SU-DHL-6 (cell line): ENCODE data around the gene ACTN1.

ENCODE experiments used
- H2AFZ ChIP-seq: fragments of 200-600 bp; sonication (generic); 2 replicates; pipeline ENCODE4 v1.6.1; 2014; ENCODE audit warnings: low read depth, mild to moderate bottlenecking, moderate library complexity, mixed read lengths, antibody characterized with exemption, low read length; ENCODE audit not compliant: severe bottlenecking
- H3F3A ChIP-seq: fragments of 200-600 bp; shearing (Covaris generic); 2 replicates; pipeline ENCODE4 v1.6.0; 2016; ENCODE audit warnings: antibody characterized with exemption, mild to moderate bottlenecking; ENCODE audit not compliant: insufficient read depth
- H3K27ac ChIP-seq: fragments of 200-600 bp; sonication (generic); 2 replicates; pipeline ENCODE4 v1.5.1; 2016; ENCODE audit warnings: low read depth, mild to moderate bottlenecking, low read length, moderate library complexity, mixed read lengths
- H3K27me3 ChIP-seq: fragments of 200-600 bp; sonication (generic), shearing (Covaris generic); 2 replicates; pipeline ENCODE4 v1.6.0; 2014; ENCODE audit warnings: mild to moderate bottlenecking, low read length
- H3K36me3 ChIP-seq: fragments of 200-600 bp; sonication (generic); 2 replicates; pipeline ENCODE4 v1.6.1; 2014; ENCODE audit warnings: mild to moderate bottlenecking, low read length, mixed read lengths
- H3K4me2 ChIP-seq: fragments of 300-600, 200-600 bp; shearing (Covaris generic), sonication (generic); 2 replicates; pipeline ENCODE4 v1.6.0; 2014; ENCODE audit warnings: low read length, low read depth, mild to moderate bottlenecking; ENCODE audit not compliant: poor library complexity, severe bottlenecking
- H3K4me3 ChIP-seq: fragments of 200-600 bp; sonication (generic); 2 replicates; pipeline ENCODE4 v1.5.1; 2014; ENCODE audit warnings: antibody characterized with exemption, low read length, mild to moderate bottlenecking, mixed read lengths; ENCODE audit not compliant: insufficient read depth, poor library complexity, severe bottlenecking
- H3K79me2 ChIP-seq: fragments of 200-600 bp; sonication (generic); 2 replicates; pipeline ENCODE4 v1.6.1; 2014; ENCODE audit warnings: mild to moderate bottlenecking, low read length, moderate library complexity; ENCODE audit not compliant: insufficient read depth
- H3K9ac ChIP-seq: fragments of 200-600 bp; sonication (generic); 2 replicates; pipeline ENCODE4 v1.7.0; 2014; ENCODE audit warnings: mild to moderate bottlenecking, low read length
- H3K9me2 ChIP-seq: fragments of 200-600 bp; sonication (generic); replicated peaks from 2 replicates; pipeline ENCODE4 v1.6.1; 2014; ENCODE audit warnings: low read length; ENCODE audit not compliant: insufficient read depth
- H3K9me3 ChIP-seq: fragments of 200-600 bp; sonication (generic); 2 replicates; pipeline ENCODE4 v1.6.1; 2014; ENCODE audit warnings: low read length, mixed read lengths; ENCODE audit not compliant: insufficient read depth
- H4K20me1 ChIP-seq: fragments of 200-600 bp; sonication (generic); 2 replicates; pipeline ENCODE4 v1.6.1; 2014; ENCODE audit warnings: low read depth, mild to moderate bottlenecking, antibody characterized with exemption, low read length, moderate library complexity, mixed read lengths
- EZH2phosphoT487 ChIP-seq: fragments of 200-600 bp; sonication (generic), shearing (Covaris generic); conservative IDR thresholded peaks from 2 replicates; pipeline ENCODE4 v1.6.1; 2018; ENCODE audit warnings: mild to moderate bottlenecking, antibody characterized with exemption, low read length, moderate library complexity, mixed read lengths
- TF ChIP-seq, protein P1 (sequence below): fragments of 200-600 bp; sonication (generic); IDR thresholded peaks from one replicate; pipeline ENCODE4 v1.5.1; 2017; ENCODE audit warnings: antibody characterized with exemption, mild to moderate bottlenecking, low read length, moderate library complexity; ENCODE audit not compliant: insufficient read depth, poor library complexity, severe bottlenecking

ACTN1 gene

DNA sequence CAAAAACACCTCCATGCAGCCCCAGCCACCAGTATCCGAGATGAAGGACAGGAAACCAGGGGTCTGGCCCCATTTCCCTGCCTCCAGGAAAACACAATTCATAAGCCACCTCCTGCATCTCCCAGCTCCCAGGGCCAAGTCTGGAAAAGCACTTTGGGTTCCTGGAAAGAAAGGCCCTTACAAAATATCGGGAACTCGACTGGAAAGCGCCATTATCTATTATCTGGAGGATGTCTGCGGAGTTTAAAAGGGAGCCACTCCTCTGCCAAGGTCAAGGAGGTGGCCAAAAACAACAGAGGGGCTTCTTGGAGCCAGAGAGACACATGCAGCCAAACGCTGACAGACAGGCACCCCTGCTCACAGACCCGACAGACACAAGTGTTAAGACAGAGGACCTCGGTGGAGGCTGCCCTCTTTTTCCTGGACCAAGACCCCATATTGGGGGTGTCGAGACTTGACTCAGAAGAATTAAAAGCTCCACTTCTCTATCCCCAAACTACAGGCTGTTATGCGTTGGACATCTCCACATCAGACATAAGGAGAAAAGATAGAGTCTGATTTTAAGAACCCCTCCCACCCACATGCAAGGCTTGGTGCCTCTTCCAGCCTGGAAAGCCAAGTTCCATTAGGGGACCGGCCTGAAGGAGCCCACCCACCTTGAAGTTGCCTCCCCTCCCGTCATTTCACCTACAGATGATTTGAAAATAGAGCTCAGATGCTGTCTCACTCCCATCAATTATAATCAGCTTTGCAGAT, 9.6 kb downstream of the ACTN1 start:
- Histone ChIP-seq H2AFZ (no peak overlapping the region), H3K4me3 (no peak overlapping the region), H3K9ac (no peak overlapping the region), H3K27me3 (no peaks in the 10 kb centered on the region), H4K20me1 (no peaks in the 10 kb centered on the region), H3K27ac (no peak overlapping the region), H3K9me3 (no peaks in the 10 kb centered on the region), H3K36me3 (no peaks in the 10 kb centered on the region), H3F3A (no peaks in the 10 kb centered on the region), H3K4me2 (no peak overlapping the region), H3K9me2 (no peaks in the 10 kb centered on the region), H3K79me2 (no peaks in the 10 kb centered on the region)
- TF ChIP-seq, protein P1, sequence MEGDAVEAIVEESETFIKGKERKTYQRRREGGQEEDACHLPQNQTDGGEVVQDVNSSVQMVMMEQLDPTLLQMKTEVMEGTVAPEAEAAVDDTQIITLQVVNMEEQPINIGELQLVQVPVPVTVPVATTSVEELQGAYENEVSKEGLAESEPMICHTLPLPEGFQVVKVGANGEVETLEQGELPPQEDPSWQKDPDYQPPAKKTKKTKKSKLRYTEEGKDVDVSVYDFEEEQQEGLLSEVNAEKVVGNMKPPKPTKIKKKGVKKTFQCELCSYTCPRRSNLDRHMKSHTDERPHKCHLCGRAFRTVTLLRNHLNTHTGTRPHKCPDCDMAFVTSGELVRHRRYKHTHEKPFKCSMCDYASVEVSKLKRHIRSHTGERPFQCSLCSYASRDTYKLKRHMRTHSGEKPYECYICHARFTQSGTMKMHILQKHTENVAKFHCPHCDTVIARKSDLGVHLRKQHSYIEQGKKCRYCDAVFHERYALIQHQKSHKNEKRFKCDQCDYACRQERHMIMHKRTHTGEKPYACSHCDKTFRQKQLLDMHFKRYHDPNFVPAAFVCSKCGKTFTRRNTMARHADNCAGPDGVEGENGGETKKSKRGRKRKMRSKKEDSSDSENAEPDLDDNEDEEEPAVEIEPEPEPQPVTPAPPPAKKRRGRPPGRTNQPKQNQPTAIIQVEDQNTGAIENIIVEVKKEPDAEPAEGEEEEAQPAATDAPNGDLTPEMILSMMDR: no peak
- no peak for TF ChIP-seq EZH2phosphoT487

DNA sequence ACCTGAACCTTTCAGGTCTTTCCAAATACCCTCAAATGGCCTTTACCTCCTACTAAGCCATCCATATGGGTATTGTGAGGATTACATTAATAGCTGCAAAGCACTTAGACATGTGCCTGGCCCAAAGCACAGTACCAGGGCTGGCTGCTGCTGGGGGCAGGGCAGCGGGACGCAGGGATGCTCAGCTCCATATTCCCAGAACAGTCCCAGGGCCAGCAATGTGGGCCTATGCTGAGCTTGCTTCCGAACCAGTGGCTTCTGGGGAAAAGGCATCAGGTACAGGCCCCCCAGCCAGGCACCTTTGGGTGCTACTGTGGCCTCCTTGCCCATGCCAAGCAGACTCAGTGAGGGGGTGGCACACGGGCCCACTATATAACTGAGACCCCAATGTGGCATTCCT, 10.4 kb downstream of the ACTN1 start:
- TF ChIP-seq, protein P1: no peak
- TF ChIP-seq EZH2phosphoT487: no peak
- H3K9ac ChIP-seq: no peak overlapping the region
- H3K9me3 ChIP-seq: no peaks in the 10 kb centered on the region
- no peaks in the 10 kb centered on the region for H3K36me3 ChIP-seq
- H4K20me1 ChIP-seq: no peaks in the 10 kb centered on the region
- H3F3A ChIP-seq: no peaks in the 10 kb centered on the region
- H3K4me3 ChIP-seq: no peak overlapping the region
- H3K27me3 ChIP-seq: no peaks in the 10 kb centered on the region
- H3K79me2 ChIP-seq: no peaks in the 10 kb centered on the region
- H3K4me2 ChIP-seq: no peak overlapping the region
- no peak overlapping the region for H2AFZ ChIP-seq
- no peaks in the 10 kb centered on the region for H3K9me2 ChIP-seq
- H3K27ac ChIP-seq: no peak overlapping the region

DNA sequence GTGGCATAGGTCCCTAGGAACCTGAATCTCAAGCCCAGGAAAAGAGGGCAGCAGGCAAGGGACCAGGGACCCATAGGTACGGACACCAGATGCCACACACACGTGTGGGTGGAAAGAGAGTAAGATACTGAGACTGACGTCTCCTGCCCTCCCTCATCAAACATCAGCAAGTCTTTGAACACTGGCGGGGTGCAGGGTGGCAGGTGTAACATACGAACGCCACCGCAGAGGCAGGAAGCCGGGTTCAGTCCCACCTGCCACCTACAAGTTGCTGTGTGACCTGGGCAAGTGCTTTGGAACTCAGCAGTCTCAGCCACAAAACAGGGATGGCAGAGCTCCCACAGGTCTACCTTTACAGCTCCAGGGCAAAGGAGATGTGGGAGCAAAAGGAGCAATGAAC, 11.1 kb downstream of the ACTN1 start:
- Histone ChIP-seq H3K4me2 (no peak overlapping the region), H3K27me3 (no peaks in the 10 kb centered on the region), H3K4me3 (no peak overlapping the region), H3K9me3 (no peaks in the 10 kb centered on the region), H3K79me2 (no peaks in the 10 kb centered on the region), H3K36me3 (no peaks in the 10 kb centered on the region), H3K9me2 (no peaks in the 10 kb centered on the region), H3F3A (no peaks in the 10 kb centered on the region), H2AFZ (no peak overlapping the region), H4K20me1 (no peaks in the 10 kb centered on the region), H3K27ac (no peak overlapping the region), H3K9ac (no peak overlapping the region)
- TF ChIP-seq, protein P1: no peak
- TF ChIP-seq EZH2phosphoT487: no peak
